Uterus (tissue), 2 donors: ENCODE data around the gene PIPOX.

Experiments used
- CTCF ChIP-seq, 4 experiments: fragments of 200-600 bp in 2 of 4; fragments of 450-650 bp in 2 of 4; sonication (generic) in 2 of 4; IDR thresholded peaks; one replicate each; pipeline ENCODE4 v1.5.1; 2016 to 2019; ENCODE audit warnings: antibody characterized with exemption in 4 of 4, mild to moderate bottlenecking in 2 of 4, moderate library complexity in 1 of 4
- POLR2A ChIP-seq, 2 donors: fragments of 450-650 bp; IDR thresholded peaks; one replicate each; pipeline ENCODE4 v1.6.1; 2016; ENCODE audit warnings: antibody characterized with exemption in 2 of 2, mild to moderate bottlenecking in 1 of 2, moderate library complexity in 1 of 2

- TF ChIP-seq CTCF (IDR thresholded peaks at IDR 0.05), result no peak
- TF ChIP-seq POLR2A (IDR thresholded peaks at IDR 0.05), result no peak
Measured at GRCh38 chr17:29079887-29080286, 36.9 kb downstream of the PIPOX start.
